ENCODE data around the gene DMRT2. TPM values are rescaled to one million over a fixed set of nuclear protein-coding genes. Genes with fewer than 3 reads are reported as not detected.

Gene DMRT2
- total RNA-seq, 2 donors from 2014 or later: not detected

DNA sequence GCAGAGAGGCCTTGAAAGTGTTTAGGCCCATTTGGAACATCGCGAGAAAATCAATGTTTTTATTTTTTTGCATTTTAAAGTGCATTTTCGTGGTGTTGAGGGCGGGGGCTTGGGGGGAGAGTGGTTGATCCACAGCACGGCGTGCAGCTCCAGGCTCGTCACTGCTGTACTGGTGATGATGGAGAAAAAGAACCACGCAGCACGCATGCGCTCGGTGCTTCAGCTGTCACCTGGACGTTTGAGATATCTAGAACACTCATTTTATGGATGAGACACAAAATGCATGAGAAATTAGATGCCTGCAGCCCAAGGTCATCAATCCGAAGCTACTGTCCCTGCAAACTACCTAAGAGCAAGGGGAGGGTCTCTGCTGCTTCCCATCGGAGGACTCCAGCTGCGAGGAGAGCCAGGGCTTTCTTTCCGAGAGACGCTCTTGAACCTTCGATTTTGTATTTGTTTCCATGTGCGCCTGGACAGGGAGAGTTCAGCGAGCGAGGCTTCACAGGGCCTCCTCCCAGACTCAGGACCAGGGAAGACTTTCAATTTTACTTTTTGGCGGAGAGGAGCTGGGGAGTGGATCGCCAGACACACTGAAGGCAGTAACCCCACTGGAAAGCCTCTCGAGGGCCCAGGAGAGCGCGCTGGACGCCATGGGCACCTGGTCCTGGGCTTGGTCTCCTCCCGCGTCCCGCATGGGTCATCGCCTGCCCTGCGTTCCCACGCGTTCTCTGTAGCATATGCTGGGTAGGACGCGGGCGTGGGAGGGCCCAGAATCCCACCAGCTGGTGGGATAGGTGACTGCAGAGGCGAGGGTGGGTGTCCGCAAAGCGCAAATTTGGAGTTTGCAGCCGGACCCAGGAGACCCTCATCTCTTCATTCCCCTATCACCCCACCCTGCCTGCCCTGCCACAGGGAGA lies 2.5 kb downstream of the DMRT2 start:
- Mint-ChIP-seq H3K36me3 (ENCODE audit: low read depth) (peaks cover 7% of the 10 kb centered on the region), H3K27ac (no peak overlapping the region)

DNA sequence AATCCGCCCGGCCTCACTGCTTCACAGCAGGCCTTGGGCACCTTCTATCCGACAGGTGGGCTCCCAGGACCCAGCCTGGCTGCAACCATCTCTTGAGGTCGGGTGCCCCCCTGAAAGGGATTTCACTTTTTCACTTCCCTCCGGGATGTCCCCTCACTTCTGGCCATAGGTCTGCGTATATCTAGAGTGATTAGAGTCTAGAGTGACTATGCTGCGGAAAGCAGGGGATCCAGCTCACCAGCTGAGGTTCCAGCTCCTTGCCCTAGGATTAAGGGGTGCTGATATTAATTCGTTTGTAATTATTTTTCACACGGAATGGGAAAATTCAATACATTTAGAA lies 3.1 kb downstream of the DMRT2 start:
- no peaks in the 10 kb centered on the region for H3K9me3 Mint-ChIP-seq
- no peak for ATAC-seq (replicated peaks)
- peaks cover 74% of the 10 kb centered on the region for H3K27me3 Mint-ChIP-seq
- no peak overlapping the region for H3K27ac Mint-ChIP-seq
- peaks cover 11% of the 10 kb centered on the region for H3K4me1 Mint-ChIP-seq
- H3K36me3 Mint-ChIP-seq (ENCODE audit: low read depth): peaks cover 5% of the 10 kb centered on the region
- peak overlapping the region; percentile 56 for H3K4me3 Mint-ChIP-seq

More for the DNA sequence above, 2.5 kb downstream of the DMRT2 start:
- H3K27me3 Mint-ChIP-seq: peaks cover 76% of the 10 kb centered on the region
- peaks cover 17% of the 10 kb centered on the region for H3K4me1 Mint-ChIP-seq
- no peak for ATAC-seq (replicated peaks)
- H3K9me3 Mint-ChIP-seq: no peaks in the 10 kb centered on the region
- peak overlapping the region; percentile 56 for H3K4me3 Mint-ChIP-seq

DNA sequence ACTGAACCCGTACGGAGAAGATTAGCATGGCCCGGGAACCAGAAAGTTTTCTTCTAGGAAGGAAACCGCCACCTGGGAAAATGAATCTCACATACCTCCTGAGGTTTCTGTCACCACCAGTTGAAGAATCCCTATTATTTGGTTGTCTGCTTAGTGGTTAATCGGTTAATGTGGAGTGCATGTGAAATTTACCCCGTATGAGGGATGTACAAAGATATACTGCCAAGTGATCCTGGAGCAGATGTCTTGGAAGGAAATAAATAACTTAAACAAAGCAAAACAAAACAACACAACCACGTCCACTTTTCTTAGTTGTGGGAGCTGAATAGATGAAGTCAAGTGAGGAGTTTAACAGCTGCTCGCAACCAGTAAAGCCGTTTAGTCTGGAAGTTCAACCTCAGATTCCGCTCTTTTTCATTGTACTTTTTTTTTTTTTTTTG lies 3.8 kb downstream of the DMRT2 start:
- Mint-ChIP-seq H3K27me3 (peaks cover 67% of the 10 kb centered on the region), H3K27ac (no peak overlapping the region), H3K4me3 (no peak overlapping the region), H3K36me3 (ENCODE audit: low read depth) (peaks cover 5% of the 10 kb centered on the region), H3K4me1 (peaks cover 4% of the 10 kb centered on the region), H3K9me3 (no peaks in the 10 kb centered on the region)
- no peak for ATAC-seq (replicated peaks)

DNA sequence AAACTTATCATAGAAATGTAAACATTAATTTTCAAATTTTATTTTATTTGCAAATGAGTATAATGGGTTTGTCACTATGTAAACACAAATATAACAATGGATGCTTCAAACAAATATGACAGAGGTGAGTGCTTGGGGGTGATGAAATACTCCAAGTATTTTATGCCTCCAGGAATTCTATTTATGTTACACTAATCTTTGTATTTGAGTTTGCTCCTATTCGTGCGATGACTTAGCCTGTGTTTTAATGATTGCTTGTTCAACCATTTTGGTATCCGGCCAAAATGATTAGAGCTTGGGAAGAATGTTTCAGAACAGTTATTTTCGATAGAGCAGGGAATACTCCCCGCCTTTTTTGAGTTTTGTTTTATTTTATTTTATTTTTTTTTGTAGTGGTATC lies 5.0 kb downstream of the DMRT2 start:
- Mint-ChIP-seq H3K36me3 (ENCODE audit: low read depth) (no peaks in the 10 kb centered on the region), H3K9me3 (no peaks in the 10 kb centered on the region), H3K27me3 (peaks cover 57% of the 10 kb centered on the region), H3K27ac (no peak overlapping the region), H3K4me1 (no peaks in the 10 kb centered on the region), H3K4me3 (no peak overlapping the region)
- ATAC-seq (replicated peaks): no peak

DNA sequence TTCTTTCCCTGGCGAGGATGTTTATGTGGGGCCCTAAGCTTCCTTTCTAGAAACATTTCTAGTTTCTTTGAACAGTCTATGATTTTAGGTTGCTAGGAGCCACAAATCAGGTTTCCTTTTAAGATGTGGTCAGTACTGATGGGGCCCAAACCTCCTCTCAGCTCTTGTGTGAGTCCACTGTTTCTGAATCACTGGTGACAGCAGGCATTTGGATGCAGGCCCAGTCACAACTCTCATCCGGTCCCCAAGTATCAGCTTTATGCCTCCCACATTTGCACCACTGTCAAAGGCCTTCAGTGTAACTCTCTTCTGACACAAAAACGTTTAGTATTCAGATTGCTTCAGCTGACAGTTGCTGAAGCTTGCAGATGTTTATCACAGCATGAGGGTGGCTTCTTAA lies 7.8 kb downstream of the DMRT2 start:
- no peaks in the 10 kb centered on the region for H3K9me3 Mint-ChIP-seq
- H3K4me3 Mint-ChIP-seq: no peak overlapping the region
- H3K4me1 Mint-ChIP-seq: no peaks in the 10 kb centered on the region
- no peak for ATAC-seq (replicated peaks)
- H3K27me3 Mint-ChIP-seq: peaks cover 42% of the 10 kb centered on the region
- H3K36me3 Mint-ChIP-seq (ENCODE audit: low read depth): no peaks in the 10 kb centered on the region
- no peak overlapping the region for H3K27ac Mint-ChIP-seq

DNA sequence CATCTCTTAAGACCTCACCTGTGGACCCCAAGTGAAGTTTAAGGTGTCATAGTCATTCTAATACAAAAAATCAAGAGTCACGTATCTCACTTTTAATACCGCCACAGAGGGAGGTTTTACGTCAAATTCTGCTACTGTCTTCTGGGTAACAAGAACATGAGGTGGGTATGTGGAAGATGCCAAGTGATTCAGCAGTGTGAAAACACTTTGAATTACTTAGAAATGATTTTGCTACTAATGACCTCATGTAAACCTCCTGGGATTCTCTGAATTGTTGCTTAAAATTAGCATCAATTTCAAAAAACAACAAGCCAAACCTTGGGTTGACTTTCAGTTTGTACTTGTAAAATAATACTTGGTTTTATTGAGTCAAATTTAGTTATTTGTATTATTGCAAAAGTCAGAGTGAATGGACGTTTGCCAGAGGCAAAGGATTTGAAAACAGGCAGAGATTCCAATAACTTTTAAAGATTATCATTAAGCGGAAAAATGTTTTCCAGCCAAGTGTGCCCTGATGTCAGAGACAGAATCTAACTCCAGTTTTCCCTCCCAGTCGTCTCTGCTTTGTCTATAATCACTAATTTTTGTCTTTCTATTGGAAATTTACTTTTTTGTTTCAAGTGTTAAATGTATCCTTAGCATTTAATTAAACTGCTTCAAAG lies 8.8 kb downstream of the DMRT2 start:
- Mint-ChIP-seq H3K4me1 (no peaks in the 10 kb centered on the region), H3K27me3 (peaks cover 33% of the 10 kb centered on the region), H3K27ac (no peak overlapping the region), H3K9me3 (no peaks in the 10 kb centered on the region), H3K4me3 (no peak overlapping the region), H3K36me3 (ENCODE audit: low read depth) (no peaks in the 10 kb centered on the region)
- ATAC-seq (replicated peaks): no peak

DNA sequence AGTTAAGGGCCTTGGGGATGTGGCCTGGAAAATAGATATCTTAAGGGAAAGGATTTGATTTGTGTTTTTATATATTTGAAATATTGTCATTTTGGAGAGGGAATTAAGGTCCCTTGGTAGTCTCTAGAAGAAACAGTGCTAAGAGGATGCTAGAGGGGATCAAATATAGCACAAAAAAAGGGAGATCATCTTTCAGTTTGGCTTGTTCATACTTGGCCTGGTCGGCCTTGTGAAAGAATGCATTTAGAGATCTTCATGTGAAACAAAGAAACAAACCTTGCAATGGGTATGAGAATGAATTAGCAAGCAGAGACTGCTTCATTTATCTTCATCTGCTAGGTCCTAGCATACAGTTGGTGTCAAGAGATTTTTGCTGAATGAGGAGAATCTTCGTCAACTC lies 15.0 kb downstream of the DMRT2 start:
- Mint-ChIP-seq H3K27me3 (peaks cover 10% of the 10 kb centered on the region), H3K27ac (no peak overlapping the region), H3K4me3 (no peak overlapping the region), H3K36me3 (ENCODE audit: low read depth) (no peaks in the 10 kb centered on the region), H3K9me3 (peaks cover 5% of the 10 kb centered on the region), H3K4me1 (no peaks in the 10 kb centered on the region)
- ATAC-seq (replicated peaks): no peak

DNA sequence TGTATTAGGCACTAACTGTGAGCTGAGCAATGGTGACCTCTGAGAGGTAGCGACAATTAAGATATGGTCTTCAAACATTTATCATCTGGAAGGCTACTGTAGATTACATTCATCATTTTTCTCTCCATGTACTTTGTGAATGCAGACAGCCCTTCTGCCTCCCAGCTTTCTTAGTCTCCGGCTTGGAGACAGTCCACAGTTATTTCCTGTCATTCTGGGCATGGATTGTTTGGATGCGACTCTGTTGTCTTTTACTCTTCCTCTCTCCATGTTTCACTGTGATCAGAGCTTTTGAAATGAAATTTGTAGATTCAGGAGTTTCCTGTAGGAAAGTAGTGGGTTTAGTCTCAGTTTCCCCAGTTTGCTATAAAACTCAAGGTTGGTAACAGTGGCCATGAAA lies 20.5 kb downstream of the DMRT2 start:
- Mint-ChIP-seq H3K4me1 (no peaks in the 10 kb centered on the region), H3K27me3 (peaks cover 23% of the 10 kb centered on the region), H3K27ac (no peak overlapping the region), H3K36me3 (ENCODE audit: low read depth) (no peaks in the 10 kb centered on the region), H3K9me3 (peaks cover 5% of the 10 kb centered on the region), H3K4me3 (no peak overlapping the region)
- ATAC-seq (replicated peaks): no peak

DNA sequence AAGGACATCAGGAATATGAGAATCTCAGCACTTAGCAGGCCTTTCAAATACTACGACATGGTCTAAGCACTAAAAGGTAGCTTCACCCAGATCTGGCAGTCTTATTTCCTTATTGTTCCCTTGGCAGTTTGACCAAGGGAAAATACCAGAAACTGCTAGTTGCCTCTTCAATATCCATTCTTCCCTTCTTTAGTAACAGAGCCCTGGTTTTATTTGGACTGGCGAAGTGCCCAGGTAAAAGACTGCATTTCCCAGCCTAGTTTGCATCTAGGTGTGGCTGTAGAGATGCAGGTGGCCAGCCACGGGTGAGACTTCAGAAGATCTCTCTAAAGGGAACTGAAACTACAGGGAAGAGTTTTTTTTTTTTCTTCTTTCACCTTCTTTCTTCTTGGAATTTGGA lies 21.6 kb downstream of the DMRT2 start:
- no peak overlapping the region for H3K27ac Mint-ChIP-seq
- H3K9me3 Mint-ChIP-seq: peaks cover 5% of the 10 kb centered on the region
- no peak overlapping the region for H3K4me3 Mint-ChIP-seq
- H3K4me1 Mint-ChIP-seq: no peaks in the 10 kb centered on the region
- no peak for ATAC-seq (replicated peaks)
- H3K27me3 Mint-ChIP-seq: peaks cover 28% of the 10 kb centered on the region
- H3K36me3 Mint-ChIP-seq (ENCODE audit: low read depth): no peaks in the 10 kb centered on the region

DNA sequence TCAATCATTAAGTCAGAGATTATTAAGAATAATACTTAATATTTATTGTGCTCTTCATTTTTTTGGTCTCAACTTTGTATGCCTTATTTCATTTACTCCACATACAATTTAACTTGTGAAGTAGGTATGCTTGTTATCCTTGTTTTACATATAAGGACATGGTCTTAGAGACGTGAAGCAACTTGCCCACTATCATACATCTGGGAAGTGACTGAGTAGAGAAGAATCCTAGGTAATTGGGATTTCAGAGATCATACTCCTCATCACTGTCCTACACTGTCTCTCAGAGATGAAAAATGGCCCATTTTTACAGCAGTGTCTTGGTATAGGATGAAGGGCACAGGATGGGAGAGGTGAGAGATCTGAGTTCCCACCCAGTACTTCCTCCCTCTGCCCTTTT lies 23.3 kb downstream of the DMRT2 start:
- Mint-ChIP-seq H3K4me3 (no peak overlapping the region), H3K36me3 (ENCODE audit: low read depth) (no peaks in the 10 kb centered on the region), H3K27ac (no peak overlapping the region), H3K27me3 (peaks cover 29% of the 10 kb centered on the region), H3K9me3 (peaks cover 5% of the 10 kb centered on the region), H3K4me1 (no peaks in the 10 kb centered on the region)
- ATAC-seq (replicated peaks): no peak

DNA sequence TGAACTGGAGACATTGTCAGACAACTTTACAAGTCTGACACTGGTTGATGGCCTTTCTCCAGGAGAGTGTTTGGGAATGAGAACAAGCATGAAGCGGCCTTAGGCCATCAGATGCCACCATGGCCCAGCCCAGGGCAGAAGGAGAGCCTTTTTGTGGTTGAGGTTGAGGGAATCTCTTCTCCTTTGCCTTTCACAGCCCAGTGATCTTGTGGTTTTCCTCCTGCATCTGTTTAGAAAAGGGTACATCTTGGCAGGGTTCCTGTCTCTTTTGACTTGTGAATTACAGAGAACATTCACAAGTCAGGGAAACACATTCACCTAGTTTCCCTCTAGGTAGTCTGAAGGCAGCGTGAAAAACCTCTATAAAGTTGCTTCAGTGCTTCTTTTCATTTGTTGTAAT lies 27.5 kb downstream of the DMRT2 start:
- Mint-ChIP-seq H3K4me3 (no peak overlapping the region), H3K27me3 (peaks cover 22% of the 10 kb centered on the region), H3K9me3 (peaks cover 3% of the 10 kb centered on the region), H3K27ac (no peak overlapping the region), H3K4me1 (no peaks in the 10 kb centered on the region), H3K36me3 (ENCODE audit: low read depth) (no peaks in the 10 kb centered on the region)
- ATAC-seq (replicated peaks): no peak

DNA sequence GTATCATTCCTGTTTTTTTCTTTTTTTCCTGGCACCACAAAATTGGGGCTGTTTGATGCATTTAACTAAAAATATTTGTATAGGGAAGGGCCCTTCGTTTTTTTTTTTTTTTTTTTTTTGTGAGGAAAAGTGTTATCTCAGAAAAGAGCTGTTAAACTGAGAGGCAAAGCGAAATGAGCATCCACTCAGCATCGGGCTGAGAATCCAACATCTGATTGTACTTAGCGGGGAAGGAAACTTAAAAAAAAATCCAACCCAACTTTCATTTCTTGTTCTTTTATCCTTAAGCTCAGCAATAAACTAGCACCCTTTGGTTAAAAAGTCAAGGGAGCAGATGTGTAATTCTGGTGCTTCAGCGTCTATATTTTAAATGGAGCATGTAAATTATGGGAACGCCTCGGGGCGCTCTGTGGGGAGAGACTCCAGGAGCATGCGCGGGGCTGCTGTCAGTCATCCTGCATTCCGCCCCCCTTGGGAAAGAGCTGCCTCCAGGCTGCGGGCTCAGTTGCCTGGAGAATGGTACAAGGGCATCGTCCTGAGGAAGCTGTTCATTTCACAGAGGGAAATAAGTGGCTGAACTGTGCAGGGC lies 33.3 kb downstream of the DMRT2 start:
- Mint-ChIP-seq H3K36me3 (ENCODE audit: low read depth) (no peaks in the 10 kb centered on the region), H3K4me3 (no peak overlapping the region), H3K27ac (no peak overlapping the region), H3K4me1 (no peaks in the 10 kb centered on the region), H3K9me3 (peaks cover 3% of the 10 kb centered on the region), H3K27me3 (peaks cover 25% of the 10 kb centered on the region)
- ATAC-seq (replicated peaks): no peak

DNA sequence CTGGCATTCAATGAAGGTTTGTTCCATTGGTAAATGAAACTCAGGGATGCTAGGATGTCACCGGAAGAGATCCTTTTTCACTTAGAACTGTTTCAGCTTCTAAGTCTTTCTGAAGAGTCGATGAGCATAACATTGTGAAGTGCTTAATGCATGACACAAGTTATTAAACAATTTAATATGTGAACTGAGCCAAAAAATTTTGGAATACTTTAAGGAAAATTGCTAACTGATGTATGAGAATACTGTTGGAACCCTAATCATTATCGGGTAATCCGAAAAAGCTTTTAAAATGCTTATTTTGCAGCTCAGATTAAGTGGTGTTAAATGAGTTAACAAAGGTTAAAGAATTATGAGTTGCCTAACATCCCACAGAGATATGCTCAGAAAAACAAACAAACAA lies 34.9 kb downstream of the DMRT2 start:
- Mint-ChIP-seq H3K27ac (no peak overlapping the region), H3K27me3 (peaks cover 27% of the 10 kb centered on the region), H3K36me3 (ENCODE audit: low read depth) (no peaks in the 10 kb centered on the region), H3K4me1 (no peaks in the 10 kb centered on the region), H3K4me3 (no peak overlapping the region), H3K9me3 (peaks cover 3% of the 10 kb centered on the region)
- no peak for ATAC-seq (replicated peaks)

DNA sequence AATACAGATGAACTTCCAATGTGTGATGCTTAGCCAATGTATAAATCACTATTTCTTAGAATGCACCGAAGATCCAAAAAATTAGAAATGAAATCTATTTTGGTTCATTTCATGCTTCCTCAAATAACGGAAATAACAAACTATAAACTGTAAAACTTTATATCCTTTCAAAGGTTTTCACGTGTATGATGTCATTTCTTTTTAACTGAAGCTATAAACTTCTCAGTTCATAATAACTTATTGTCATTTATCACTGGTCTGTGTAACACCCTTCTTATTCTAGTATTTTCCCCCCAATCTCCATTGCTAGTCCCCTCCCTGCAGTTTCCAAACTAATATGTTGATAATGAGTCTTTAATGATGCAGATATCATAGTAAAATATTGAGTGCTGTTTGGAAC lies 36.4 kb downstream of the DMRT2 start:
- no peak for ATAC-seq (replicated peaks)
- Mint-ChIP-seq H3K9me3 (no peaks in the 10 kb centered on the region), H3K36me3 (ENCODE audit: low read depth) (no peaks in the 10 kb centered on the region), H3K4me3 (no peak overlapping the region), H3K27ac (no peak overlapping the region), H3K27me3 (peaks cover 31% of the 10 kb centered on the region), H3K4me1 (no peaks in the 10 kb centered on the region)
